ENCODE data around the gene MCM8. TPM values are rescaled to one million over a fixed set of nuclear protein-coding genes. Genes with fewer than 3 reads are reported as not detected.
A peak's percentile ranks its signal among the peaks of the same experiment; 100 is the strongest.

Gene MCM8
- total RNA-seq, 3 donors from 2014 or later = 19.7 to 27.3 (median 20.1) TPM

DNA sequence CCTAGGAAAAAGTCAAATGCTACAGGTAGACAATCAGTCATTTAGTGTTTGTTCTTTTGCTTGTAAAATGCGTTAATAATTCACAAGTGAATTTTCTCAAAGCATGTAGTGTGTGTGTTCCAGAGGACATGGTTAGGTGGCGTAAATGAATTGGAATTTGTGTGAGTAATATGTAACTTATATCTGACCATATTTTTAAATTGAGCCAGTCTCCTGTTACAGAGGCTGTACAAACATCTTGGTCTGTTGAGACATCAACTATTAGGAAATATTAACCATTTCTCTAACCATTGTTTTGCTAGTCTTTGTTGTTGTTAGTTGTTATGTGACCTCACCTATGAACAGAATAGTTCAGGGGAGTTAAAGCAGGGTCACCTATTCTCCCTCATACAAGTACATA, 22.7 kb downstream of the MCM8 start:
- no peak for ATAC-seq
- no peak for DNase-seq
- no peaks in the 10 kb centered on the region for H3K9me3 Mint-ChIP-seq
- H3K4me1 Mint-ChIP-seq (ENCODE audit: low read depth) = no peaks in the 10 kb centered on the region
- H3K36me3 Mint-ChIP-seq (ENCODE audit: insufficient read depth) = peaks cover 4% of the 10 kb centered on the region
- no peak overlapping the region for H3K4me3 Mint-ChIP-seq
- H3K27me3 Mint-ChIP-seq (ENCODE audit: low read depth) = no peaks in the 10 kb centered on the region

DNA sequence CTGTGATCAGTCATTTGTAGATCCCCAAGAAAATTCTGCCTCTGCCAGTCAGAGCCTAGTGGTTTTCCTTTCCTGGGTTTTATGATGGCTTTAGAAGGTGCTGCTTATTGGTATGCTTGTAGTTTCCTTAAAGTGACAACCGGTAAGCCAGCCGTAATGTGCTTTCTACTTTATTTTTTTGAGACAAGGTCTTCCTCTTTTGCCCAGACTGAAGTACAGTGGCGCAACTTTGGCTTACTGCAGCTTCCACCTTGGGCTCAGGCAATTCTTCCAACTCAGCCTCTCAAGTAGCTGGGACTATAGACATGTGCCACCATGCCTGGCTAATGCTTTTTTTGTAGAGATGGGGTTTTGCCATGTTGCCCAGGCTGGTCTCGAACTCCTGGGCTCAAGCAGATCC, 23.5 kb downstream of the MCM8 start:
- no peak for DNase-seq
- peaks cover 6% of the 10 kb centered on the region for H3K36me3 Mint-ChIP-seq (ENCODE audit: insufficient read depth)
- H3K9me3 Mint-ChIP-seq = no peaks in the 10 kb centered on the region
- no peak for ATAC-seq
- no peaks in the 10 kb centered on the region for H3K27me3 Mint-ChIP-seq (ENCODE audit: low read depth)
- no peaks in the 10 kb centered on the region for H3K4me1 Mint-ChIP-seq (ENCODE audit: low read depth)
- no peak overlapping the region for H3K4me3 Mint-ChIP-seq

DNA sequence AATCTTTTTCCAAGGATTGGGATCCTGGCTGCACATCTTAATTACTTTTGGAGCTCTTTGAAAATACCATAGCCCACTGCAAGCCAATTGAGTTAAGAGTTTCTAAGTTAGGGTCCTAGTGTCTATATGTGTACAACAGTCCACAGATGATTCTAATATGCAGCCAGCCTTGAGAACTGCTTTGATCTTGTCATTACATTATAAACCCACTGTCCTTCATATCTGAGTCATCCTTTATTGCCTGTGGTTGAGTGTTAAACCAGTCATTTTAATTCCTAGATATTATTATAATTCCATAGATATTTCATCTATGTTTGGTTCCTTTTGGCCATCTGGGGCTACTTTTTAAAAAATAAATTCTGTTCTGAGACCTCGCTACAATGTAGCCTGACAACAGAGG, 24.1 kb downstream of the MCM8 start:
- H3K4me3 Mint-ChIP-seq = no peak overlapping the region
- ATAC-seq (no peak), DNase-seq (no peak)
- H3K4me1 Mint-ChIP-seq (ENCODE audit: low read depth) = no peaks in the 10 kb centered on the region
- no peaks in the 10 kb centered on the region for H3K27me3 Mint-ChIP-seq (ENCODE audit: low read depth)
- H3K36me3 Mint-ChIP-seq (ENCODE audit: insufficient read depth) = peaks cover 11% of the 10 kb centered on the region
- no peaks in the 10 kb centered on the region for H3K9me3 Mint-ChIP-seq

DNA sequence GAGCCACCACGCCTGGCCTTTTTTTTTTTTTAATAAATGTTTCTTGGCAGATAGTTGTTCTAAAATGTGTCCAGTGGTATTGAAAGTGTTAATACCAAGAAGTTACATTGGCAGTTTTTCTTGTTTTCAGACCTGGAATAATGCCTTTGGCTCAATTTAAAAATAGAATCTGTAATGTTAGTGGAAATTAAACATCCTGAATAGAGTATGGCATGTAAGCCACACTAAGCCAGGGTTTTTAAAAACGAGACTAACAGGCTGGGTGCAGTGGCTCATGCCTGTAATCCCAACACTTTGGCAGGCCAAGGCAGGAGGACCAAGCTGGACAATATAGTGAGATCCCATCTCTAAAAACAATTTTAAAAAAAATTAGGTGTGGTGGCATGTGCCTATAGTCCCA, 25.3 kb downstream of the MCM8 start:
- ATAC-seq (no peak), DNase-seq (no peak)
- H3K4me3 Mint-ChIP-seq = no peak overlapping the region
- no peaks in the 10 kb centered on the region for H3K4me1 Mint-ChIP-seq (ENCODE audit: low read depth)
- peaks cover 17% of the 10 kb centered on the region for H3K36me3 Mint-ChIP-seq (ENCODE audit: insufficient read depth)
- H3K9me3 Mint-ChIP-seq = no peaks in the 10 kb centered on the region
- H3K27me3 Mint-ChIP-seq (ENCODE audit: low read depth) = no peaks in the 10 kb centered on the region

DNA sequence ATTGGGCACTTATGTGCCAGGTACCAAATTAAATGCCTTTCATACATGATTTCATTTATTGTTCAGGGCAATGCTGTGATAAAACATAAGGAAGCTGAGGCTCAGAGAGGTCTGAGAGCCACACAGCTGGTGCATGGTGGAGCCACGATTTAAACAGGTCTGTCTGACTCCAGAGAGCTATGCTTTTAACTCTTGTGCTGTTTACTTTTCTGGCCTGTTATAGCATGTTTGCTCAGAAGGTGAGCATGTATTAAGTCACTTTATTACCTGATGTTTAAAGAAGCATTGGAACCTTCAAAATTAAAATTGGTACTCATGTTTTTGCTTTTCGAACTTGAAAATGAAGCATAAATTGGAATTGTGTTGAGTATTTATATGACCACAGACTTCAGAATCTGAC, 26.8 kb downstream of the MCM8 start:
- no peak for ATAC-seq
- peaks cover 17% of the 10 kb centered on the region for H3K36me3 Mint-ChIP-seq (ENCODE audit: insufficient read depth)
- no peak overlapping the region for H3K4me3 Mint-ChIP-seq
- H3K9me3 Mint-ChIP-seq = no peaks in the 10 kb centered on the region
- H3K4me1 Mint-ChIP-seq (ENCODE audit: low read depth) = no peaks in the 10 kb centered on the region
- no peaks in the 10 kb centered on the region for H3K27me3 Mint-ChIP-seq (ENCODE audit: low read depth)
- no peak for DNase-seq

DNA sequence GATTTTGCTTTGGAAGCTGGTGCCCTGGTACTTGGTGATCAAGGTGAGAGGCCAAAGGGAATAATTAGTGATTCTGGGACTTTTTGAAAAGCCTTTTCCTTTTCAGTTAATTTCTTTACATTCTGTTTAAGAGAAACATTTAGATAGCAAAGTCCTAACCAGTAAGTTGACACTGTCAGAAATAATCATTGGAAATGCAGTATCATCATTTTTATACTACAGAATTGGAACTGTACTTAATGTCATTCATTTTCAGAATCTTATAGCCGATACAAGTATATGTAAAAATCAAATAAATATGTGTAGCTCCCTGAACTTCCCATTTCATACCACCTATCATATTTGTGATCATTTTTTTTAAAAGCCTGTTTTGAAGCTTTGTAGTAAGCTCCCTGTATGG, 27.5 kb downstream of the MCM8 start:
- peaks cover 17% of the 10 kb centered on the region for H3K36me3 Mint-ChIP-seq (ENCODE audit: insufficient read depth)
- H3K27me3 Mint-ChIP-seq (ENCODE audit: low read depth) = no peaks in the 10 kb centered on the region
- H3K9me3 Mint-ChIP-seq = no peaks in the 10 kb centered on the region
- ATAC-seq (no peak), DNase-seq (no peak)
- H3K4me1 Mint-ChIP-seq (ENCODE audit: low read depth) = no peaks in the 10 kb centered on the region
- H3K4me3 Mint-ChIP-seq = no peak overlapping the region

DNA sequence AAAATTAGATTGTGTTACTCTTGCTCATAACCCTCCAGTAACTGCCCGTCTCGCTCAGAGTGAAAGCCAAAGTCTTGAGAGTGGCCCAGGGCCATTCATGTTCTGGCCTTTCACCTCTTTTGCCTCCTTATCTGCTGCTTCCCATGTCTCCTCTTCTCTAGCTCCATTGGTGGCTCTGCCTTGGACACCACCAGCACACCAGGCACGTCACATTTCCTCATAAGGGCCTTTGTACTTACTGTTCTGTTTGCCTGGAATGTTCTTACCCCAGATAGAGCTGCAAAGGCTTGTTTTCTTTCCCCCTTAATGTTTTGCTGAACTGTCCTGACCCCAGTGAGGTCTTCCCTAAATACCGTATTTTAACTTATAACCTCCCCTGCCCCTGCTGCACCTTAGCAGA, 29.3 kb downstream of the MCM8 start:
- no peaks in the 10 kb centered on the region for H3K4me1 Mint-ChIP-seq (ENCODE audit: low read depth)

DNA sequence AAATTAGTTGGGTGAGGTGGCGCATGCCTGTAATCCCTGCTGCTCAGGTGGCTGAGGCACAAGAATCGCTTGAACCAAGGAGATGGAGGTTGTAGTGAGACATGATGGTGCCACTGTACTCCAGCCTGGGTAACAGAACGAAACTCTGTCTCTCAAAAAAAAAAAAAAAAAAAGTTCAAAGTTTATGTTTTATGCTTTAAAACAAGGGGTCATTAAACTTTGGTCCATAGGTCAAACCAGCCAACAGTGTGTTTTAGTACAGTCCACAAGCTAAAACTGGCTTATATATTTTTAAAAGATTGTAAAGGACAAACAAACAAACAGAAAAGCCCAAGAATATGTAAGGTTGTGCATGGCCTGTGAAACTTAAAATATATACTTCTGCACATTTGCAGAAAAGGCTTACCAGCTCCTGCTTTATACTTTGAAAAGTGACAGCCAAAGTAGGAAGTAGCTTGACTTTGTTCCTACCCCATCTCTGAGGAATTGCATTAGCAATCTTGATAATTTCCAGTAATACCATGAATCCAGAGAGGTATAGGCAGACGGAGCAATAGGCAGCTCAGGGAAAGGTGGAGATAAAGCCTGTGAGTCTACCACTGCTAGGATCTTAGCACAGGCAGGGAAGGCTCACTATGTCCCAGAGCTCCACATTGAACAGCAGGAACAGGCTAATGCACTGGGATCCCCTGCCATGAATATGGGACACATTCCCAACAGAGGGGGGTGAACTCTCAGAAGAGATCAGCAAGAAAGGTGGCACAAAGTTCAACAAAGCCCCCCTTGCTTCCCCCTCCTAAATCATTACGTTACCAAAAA, 30.5 kb downstream of the MCM8 start:
- Mint-ChIP-seq H3K27me3 (ENCODE audit: low read depth) (no peaks in the 10 kb centered on the region), H3K4me1 (ENCODE audit: low read depth) (peaks cover under 1% of the 10 kb centered on the region), H3K9me3 (no peaks in the 10 kb centered on the region), H3K4me3 (no peak overlapping the region), H3K36me3 (ENCODE audit: insufficient read depth) (peaks cover 26% of the 10 kb centered on the region)
- no peak for DNase-seq
- no peak for ATAC-seq

More for the DNA sequence above, 29.3 kb downstream of the MCM8 start:
- ATAC-seq (no peak), DNase-seq (no peak)
- no peaks in the 10 kb centered on the region for H3K27me3 Mint-ChIP-seq (ENCODE audit: low read depth)
- H3K36me3 Mint-ChIP-seq (ENCODE audit: insufficient read depth) = peaks cover 25% of the 10 kb centered on the region
- no peaks in the 10 kb centered on the region for H3K9me3 Mint-ChIP-seq
- no peak overlapping the region for H3K4me3 Mint-ChIP-seq

DNA sequence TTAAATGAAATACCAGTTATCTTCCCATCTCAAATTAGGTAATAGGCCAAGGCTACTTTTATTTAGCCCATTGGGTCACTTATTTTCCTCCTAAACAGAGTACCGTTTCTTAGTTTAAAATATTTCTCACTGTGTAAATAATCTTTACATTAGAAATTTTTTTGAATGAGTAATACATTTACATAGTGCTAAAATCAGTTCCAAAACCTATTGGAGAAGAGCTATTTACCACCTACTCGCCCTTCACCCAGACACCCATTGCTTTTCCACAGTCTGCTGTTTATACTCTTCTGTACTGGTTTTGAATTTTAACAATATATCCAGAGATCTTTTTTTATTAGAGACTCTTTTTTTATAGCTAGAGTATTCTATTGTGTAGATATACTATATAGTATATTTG, 36.9 kb downstream of the MCM8 start:
- H3K9me3 Mint-ChIP-seq = no peaks in the 10 kb centered on the region
- no peak for DNase-seq
- H3K27me3 Mint-ChIP-seq (ENCODE audit: low read depth) = no peaks in the 10 kb centered on the region
- peaks cover 25% of the 10 kb centered on the region for H3K36me3 Mint-ChIP-seq (ENCODE audit: insufficient read depth)
- no peak for ATAC-seq
- no peak overlapping the region for H3K4me3 Mint-ChIP-seq
- H3K4me1 Mint-ChIP-seq (ENCODE audit: low read depth) = peaks cover 2% of the 10 kb centered on the region

DNA sequence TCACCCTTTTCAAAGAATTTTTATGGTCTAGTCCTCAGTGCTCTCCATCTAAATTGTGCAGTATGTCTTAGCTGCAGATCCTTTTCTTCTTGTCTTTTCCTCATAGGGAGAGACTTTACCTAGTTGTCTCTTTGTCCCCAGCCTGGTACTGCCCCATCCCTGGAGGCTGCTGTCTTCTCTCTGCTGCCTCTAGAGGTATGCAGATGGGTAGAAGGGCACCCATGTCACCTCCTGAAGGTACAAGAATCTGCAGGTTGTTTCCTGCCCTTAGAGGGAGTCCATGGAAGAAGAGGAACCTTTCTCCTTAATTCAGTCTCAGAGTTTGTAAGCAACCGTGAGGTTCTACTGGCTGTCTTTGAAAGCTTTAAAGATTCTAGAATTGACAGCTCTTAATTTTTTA, 39.1 kb downstream of the MCM8 start:
- no peak overlapping the region for H3K4me3 Mint-ChIP-seq
- H3K4me1 Mint-ChIP-seq (ENCODE audit: low read depth) = peaks cover 2% of the 10 kb centered on the region
- H3K27me3 Mint-ChIP-seq (ENCODE audit: low read depth) = no peaks in the 10 kb centered on the region
- H3K9me3 Mint-ChIP-seq = no peaks in the 10 kb centered on the region
- H3K36me3 Mint-ChIP-seq (ENCODE audit: insufficient read depth) = peaks cover 23% of the 10 kb centered on the region
- DNase-seq (no peak), ATAC-seq (peak in 1 of 2 donors; percentile 27)

DNA sequence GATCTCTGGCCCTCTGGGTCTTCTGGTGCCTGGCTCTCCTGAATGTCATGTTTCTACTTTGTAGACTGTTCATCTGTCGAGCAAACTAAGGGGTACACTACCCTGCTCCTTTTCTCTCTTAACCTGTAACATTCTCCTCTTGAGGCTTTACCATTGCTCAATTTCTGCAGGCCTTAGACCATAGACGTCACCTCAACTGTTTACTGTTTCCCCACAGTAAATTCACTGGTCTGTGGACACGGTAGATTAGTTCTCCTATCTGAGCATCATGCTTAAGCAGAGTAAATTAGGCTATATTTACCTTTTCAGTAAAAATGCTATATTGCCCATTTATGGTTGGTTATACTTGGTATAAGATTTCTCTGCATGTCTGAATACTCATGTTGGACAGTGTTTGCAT, 40.5 kb downstream of the MCM8 start:
- Mint-ChIP-seq H3K4me1 (ENCODE audit: low read depth) (peaks cover 6% of the 10 kb centered on the region), H3K9me3 (no peaks in the 10 kb centered on the region), H3K4me3 (no peak overlapping the region), H3K36me3 (ENCODE audit: insufficient read depth) (peaks cover 21% of the 10 kb centered on the region), H3K27me3 (ENCODE audit: low read depth) (no peaks in the 10 kb centered on the region)
- DNase-seq (no peak), ATAC-seq (no peak)

DNA sequence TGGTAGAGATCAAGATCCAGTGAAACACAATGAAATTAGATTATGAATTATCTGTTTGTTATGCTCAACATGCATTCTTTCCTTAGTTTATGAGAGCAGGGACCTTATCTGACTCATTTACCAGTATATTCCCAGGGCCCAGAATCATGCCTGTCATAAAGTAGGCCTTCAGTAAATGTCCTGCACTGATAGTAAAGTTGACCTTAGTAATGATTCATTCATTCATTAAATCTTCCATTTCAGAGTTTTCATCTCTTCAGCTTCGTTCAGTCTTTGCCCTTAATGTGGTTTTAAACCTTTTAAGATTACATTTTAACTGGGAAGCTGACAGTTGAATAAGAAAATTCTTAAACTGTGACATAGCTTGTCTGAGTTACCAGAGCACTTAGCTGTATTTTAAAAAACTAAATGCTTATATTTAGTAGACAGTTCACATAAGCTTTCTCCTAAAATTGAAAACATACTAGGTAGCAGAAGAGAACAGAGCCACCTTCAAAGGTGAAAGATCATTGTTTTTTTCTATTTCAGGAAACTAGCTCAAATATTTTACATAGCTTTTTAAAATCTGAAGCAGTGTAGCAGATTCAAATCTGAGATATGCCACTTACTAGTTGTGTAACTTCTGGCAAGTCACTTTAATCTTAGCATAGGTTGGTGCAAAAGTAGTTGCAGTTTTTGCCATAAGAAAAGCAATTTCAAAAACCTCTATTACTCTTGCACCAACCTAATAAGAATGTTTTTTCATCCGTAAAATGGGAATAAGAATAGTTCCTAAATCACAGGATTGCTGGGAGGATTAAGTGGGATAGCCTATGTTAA, 41.4 kb downstream of the MCM8 start:
- no peaks in the 10 kb centered on the region for H3K27me3 Mint-ChIP-seq (ENCODE audit: low read depth)
- DNase-seq = no peak
- peaks cover 22% of the 10 kb centered on the region for H3K36me3 Mint-ChIP-seq (ENCODE audit: insufficient read depth)
- no peaks in the 10 kb centered on the region for H3K9me3 Mint-ChIP-seq
- no peak for ATAC-seq
- H3K4me3 Mint-ChIP-seq = no peak overlapping the region
- peaks cover 10% of the 10 kb centered on the region for H3K4me1 Mint-ChIP-seq (ENCODE audit: low read depth)

DNA sequence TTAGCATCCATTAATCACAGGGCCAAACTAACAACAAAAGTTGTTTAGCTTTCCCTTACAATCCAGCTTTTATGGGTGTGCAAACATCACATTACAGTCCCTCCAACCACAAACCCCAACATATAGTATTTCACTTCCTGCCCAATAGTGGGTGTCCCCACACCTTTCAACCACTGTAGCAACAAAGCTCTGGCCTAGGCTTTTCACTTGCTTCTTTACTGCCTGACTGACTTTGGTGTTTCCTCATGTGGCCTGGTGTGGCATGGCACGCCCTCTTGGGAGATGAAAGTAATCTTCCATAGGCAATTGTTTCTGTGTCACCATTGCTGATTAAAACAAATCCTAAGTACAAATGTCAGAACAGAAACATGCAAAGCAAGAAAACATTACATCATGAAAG, 46.3 kb downstream of the MCM8 start:
- peaks cover 22% of the 10 kb centered on the region for H3K4me1 Mint-ChIP-seq (ENCODE audit: low read depth)
- no peak overlapping the region for H3K4me3 Mint-ChIP-seq
- DNase-seq (no peak), ATAC-seq (peak; percentile 71 to 90)
- no peaks in the 10 kb centered on the region for H3K27me3 Mint-ChIP-seq (ENCODE audit: low read depth)
- H3K9me3 Mint-ChIP-seq = no peaks in the 10 kb centered on the region
- H3K36me3 Mint-ChIP-seq (ENCODE audit: insufficient read depth) = peaks cover 8% of the 10 kb centered on the region

DNA sequence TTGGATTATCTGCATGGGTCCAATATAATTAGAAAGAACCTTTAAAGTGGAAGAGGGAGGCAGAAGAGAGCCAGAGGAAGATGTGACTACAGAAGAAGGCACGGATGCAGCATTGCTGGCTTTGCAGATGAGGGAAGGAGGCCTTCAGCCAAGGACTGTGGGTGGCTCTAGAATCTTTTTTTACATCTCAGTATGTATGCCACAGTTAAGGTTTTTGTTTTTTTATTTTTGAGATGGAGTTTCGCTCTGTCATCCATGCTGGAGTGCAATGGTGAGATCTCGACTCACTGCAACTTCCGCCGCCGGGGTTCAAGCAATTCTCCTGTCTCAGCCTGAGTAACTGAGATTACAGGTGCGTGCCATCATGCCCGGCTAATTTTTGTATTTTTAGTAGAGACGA, 49.3 kb downstream of the MCM8 start:
- Mint-ChIP-seq H3K4me3 (no peak overlapping the region), H3K27me3 (ENCODE audit: low read depth) (no peaks in the 10 kb centered on the region), H3K36me3 (ENCODE audit: insufficient read depth) (peaks cover 5% of the 10 kb centered on the region), H3K4me1 (ENCODE audit: low read depth) (peaks cover 30% of the 10 kb centered on the region), H3K9me3 (no peaks in the 10 kb centered on the region)
- ATAC-seq (no peak), DNase-seq (no peak)

DNA sequence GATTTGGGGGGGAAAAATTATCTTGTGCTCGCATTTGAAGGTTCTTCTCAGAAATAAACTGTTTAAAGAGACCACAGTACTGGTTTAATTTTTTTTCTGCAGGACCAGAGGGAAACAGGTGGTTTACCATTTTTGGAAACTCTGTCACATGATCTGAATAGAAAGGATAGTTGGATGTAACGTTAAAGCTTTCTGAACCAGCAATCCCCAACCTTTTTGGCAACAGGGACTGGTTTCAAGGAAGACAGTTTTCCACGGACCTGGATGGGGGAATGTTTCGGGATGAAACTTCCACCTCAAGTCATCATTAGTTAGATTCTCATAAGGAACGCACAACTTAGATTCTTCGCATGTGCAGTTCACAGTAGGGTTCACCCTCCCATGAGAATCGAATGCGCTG, 50.4 kb downstream of the MCM8 start:
- ATAC-seq = no peak

More for the DNA sequence above, 50.4 kb downstream of the MCM8 start:
- H3K36me3 Mint-ChIP-seq (ENCODE audit: insufficient read depth) = peaks cover 3% of the 10 kb centered on the region
- no peaks in the 10 kb centered on the region for H3K27me3 Mint-ChIP-seq (ENCODE audit: low read depth)
- DNase-seq = no peak
- no peak overlapping the region for H3K4me3 Mint-ChIP-seq
- H3K4me1 Mint-ChIP-seq (ENCODE audit: low read depth) = peaks cover 26% of the 10 kb centered on the region
- no peaks in the 10 kb centered on the region for H3K9me3 Mint-ChIP-seq
